Activated naive CD8-positive, alpha-beta T cell treated with anti-CD3 and anti-CD28 coated beads, Interleukin-2, amount 50 U/mL, for 24 hours (primary cell): ENCODE data around the gene LIPI.

Experiments
- ATAC-seq: fragments of 150-1000 bp; cut with Tn5 transposase; one replicate; pipeline ENCODE4 v1.10.0; 2021
- DNase-seq: peaks from one replicate; pipeline ENCODE4 v3.0.0; 2021
- H3K27ac Mint-ChIP-seq: one replicate; pipeline ENCODE4 v1.8.0; 2021; ENCODE audit warnings: mild to moderate bottlenecking, mixed read lengths
- H3K27me3 Mint-ChIP-seq: one replicate; pipeline ENCODE4 v1.8.0; 2021; ENCODE audit warnings: mixed read lengths
- H3K36me3 Mint-ChIP-seq: one replicate; pipeline ENCODE4 v1.8.0; 2021; ENCODE audit warnings: low read depth, mixed read lengths
- H3K4me1 Mint-ChIP-seq: one replicate; pipeline ENCODE4 v1.8.0; 2021; ENCODE audit warnings: mixed read lengths
- H3K4me3 Mint-ChIP-seq: one replicate; pipeline ENCODE4 v1.8.0; 2021; ENCODE audit warnings: mild to moderate bottlenecking, moderate library complexity, mixed read lengths
- H3K9me3 Mint-ChIP-seq: one replicate; pipeline ENCODE4 v1.8.0; 2021; ENCODE audit warnings: mixed read lengths

The LIPI gene

DNA sequence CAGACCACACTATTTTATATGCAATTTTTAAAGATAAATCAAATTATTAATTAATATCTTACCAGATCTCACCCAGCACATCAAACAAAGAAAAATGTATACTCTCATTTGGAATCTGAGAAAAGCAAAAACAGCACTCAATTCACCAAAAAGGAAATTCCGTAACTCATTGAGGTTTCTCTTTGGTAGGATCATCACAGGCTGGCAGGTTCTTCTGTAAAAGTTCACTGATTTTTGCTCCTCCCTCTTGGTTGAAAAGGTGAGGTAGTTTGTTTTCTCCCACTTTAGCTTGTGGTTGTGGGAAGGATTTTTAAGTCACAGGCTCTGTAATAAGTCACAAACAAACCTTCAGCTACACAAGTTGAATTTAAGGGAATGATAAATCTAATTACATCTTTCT lies at the start of gene LIPI:
LIPI (minus strand) TSS at position 218 of the 400 bp plus-strand sequence; CDS start at position 108, 110 bp downstream.
- Mint-ChIP-seq H3K27me3 (peaks cover 6% of the 10 kb centered on the region), H3K27ac (no peak within 1 kb of the TSS), H3K9me3 (no peaks in the 10 kb centered on the region), H3K4me3 (no peak within 1 kb of the TSS), H3K36me3 (no peaks in the 10 kb centered on the region), H3K4me1 (no peaks in the 10 kb centered on the region)
- DNase-seq (no peak), ATAC-seq (no peak)

GRCh38 chr21:14260174-14260764 lies 49.5 kb upstream of the LIPI start:
- DNase-seq (no peak), ATAC-seq (no peak)
- Mint-ChIP-seq H3K36me3 (no peaks in the 10 kb centered on the region), H3K27ac (no peak overlapping the region), H3K4me3 (no peak overlapping the region), H3K9me3 (no peaks in the 10 kb centered on the region), H3K27me3 (peaks cover 5% of the 10 kb centered on the region), H3K4me1 (peaks cover 10% of the 10 kb centered on the region)

- Mint-ChIP-seq H3K4me3 (no peak overlapping the region), H3K4me1 (peaks cover 10% of the 10 kb centered on the region), H3K9me3 (no peaks in the 10 kb centered on the region), H3K36me3 (no peaks in the 10 kb centered on the region), H3K27ac (no peak overlapping the region), H3K27me3 (peaks cover 5% of the 10 kb centered on the region)
- DNase-seq (no peak), ATAC-seq (peak; percentile 49)
Measured at GRCh38 chr21:14259747-14260146, 49.0 kb upstream of the LIPI start.

DNA sequence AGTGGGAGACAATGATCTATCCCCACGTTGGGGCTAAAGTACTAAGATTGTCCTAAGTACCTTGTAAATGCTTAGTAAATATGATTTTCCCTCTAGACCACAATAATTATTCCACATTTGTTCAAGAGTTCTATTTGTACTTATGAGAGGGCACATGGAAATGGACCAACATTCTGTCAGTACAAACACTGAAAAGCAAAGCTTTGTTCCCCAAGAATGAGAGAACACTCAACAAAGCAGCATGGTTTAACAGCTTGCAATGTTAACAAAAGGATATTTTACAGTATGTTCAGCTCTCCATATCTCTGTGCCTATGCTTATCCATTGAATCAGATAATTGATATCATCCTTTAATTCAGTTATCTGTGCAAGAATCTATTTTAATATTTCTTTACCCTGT lies 40.6 kb upstream of the LIPI start:
- H3K9me3 Mint-ChIP-seq: no peaks in the 10 kb centered on the region
- no peak overlapping the region for H3K4me3 Mint-ChIP-seq
- ATAC-seq (no peak), DNase-seq (no peak)
- no peak overlapping the region for H3K27ac Mint-ChIP-seq
- peaks cover 12% of the 10 kb centered on the region for H3K27me3 Mint-ChIP-seq
- H3K36me3 Mint-ChIP-seq: no peaks in the 10 kb centered on the region
- H3K4me1 Mint-ChIP-seq: peaks cover 2% of the 10 kb centered on the region

GRCh38 chr21:14245711-14246110 lies 35.0 kb upstream of the LIPI start:
- DNase-seq (no peak), ATAC-seq (no peak)
- no peak overlapping the region for H3K4me3 Mint-ChIP-seq
- peaks cover 2% of the 10 kb centered on the region for H3K4me1 Mint-ChIP-seq
- no peak overlapping the region for H3K27ac Mint-ChIP-seq
- no peaks in the 10 kb centered on the region for H3K36me3 Mint-ChIP-seq
- no peaks in the 10 kb centered on the region for H3K9me3 Mint-ChIP-seq
- peaks cover 8% of the 10 kb centered on the region for H3K27me3 Mint-ChIP-seq

- H3K27me3 Mint-ChIP-seq: peaks cover 4% of the 10 kb centered on the region
- no peaks in the 10 kb centered on the region for H3K36me3 Mint-ChIP-seq
- no peak for ATAC-seq
Measured at GRCh38 chr21:14244911-14245310, 34.2 kb upstream of the LIPI start.

DNA sequence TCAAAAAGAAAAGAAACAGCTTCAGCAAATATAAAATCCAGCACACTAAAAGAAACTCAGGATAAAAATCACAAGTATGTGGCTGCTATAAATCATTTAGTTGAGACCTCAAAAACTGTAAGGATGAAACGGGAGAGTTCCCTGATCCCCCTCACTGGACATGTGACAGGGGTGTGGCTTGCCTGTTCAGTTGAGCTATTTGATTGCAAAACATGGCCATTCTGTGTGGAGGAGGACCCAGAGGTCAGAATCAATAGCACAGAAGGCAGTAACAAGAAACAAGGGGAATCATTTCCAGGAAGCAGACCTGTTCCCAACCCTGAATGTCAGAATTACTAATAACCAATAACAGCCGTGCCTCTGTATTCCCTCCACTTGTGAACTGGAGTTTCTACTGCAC lies 33.1 kb upstream of the LIPI start:
- no peak overlapping the region for H3K4me3 Mint-ChIP-seq
- H3K4me1 Mint-ChIP-seq: peaks cover 3% of the 10 kb centered on the region
- H3K27ac Mint-ChIP-seq: no peak overlapping the region
- H3K9me3 Mint-ChIP-seq: no peaks in the 10 kb centered on the region
- H3K27me3 Mint-ChIP-seq: peaks cover 2% of the 10 kb centered on the region
- no peak for DNase-seq
- H3K36me3 Mint-ChIP-seq: no peaks in the 10 kb centered on the region
- ATAC-seq: no peak

More at GRCh38 chr21:14244911-14245310, 34.2 kb upstream of the LIPI start:
- Mint-ChIP-seq H3K9me3 (no peaks in the 10 kb centered on the region), H3K4me1 (peaks cover 3% of the 10 kb centered on the region), H3K27ac (no peak overlapping the region), H3K4me3 (no peak overlapping the region)
- no peak for DNase-seq

DNA sequence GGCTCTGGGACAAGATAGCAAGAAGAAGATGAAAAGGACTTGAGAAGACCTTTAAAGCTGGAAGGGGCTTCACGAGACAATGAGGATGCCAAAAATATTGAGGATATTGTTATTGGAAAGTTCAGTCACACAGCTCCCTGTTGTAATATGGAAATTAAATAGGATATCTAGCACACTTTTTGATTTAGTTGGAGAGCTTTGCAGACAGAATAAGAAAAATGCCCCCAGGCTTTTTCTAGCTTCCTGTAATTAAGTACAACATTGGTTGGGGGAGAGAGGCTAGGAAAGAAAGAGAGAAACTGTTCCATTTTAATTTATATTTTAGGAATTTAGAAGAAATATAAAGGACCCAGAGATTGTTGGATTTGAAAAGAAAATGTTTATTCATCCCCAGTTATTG lies 32.7 kb upstream of the LIPI start:
- ATAC-seq: no peak
- no peak overlapping the region for H3K27ac Mint-ChIP-seq
- H3K9me3 Mint-ChIP-seq: no peaks in the 10 kb centered on the region
- H3K4me1 Mint-ChIP-seq: peaks cover 3% of the 10 kb centered on the region
- no peak overlapping the region for H3K4me3 Mint-ChIP-seq
- no peak for DNase-seq
- H3K36me3 Mint-ChIP-seq: no peaks in the 10 kb centered on the region
- no peaks in the 10 kb centered on the region for H3K27me3 Mint-ChIP-seq

DNA sequence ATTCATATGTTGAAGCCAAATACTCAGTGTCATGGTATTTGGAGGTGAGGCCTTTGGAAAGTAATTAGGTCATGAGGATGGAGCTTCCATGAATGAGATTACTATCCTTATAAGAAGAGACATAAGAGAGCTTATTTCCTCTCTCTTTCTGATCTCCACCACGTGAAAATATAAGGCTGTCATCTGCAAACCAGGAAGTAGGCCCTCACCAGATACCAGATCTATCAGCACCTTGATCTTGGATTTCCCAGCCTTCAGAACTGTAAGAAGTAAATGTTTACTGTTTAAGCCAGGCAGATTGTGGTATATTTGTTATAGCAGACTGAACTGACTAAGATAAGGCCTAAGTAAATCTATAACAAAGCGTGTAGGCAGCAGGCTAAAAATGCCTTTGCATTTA lies 30.5 kb upstream of the LIPI start:
- no peak for ATAC-seq
- H3K36me3 Mint-ChIP-seq: no peaks in the 10 kb centered on the region
- no peak overlapping the region for H3K4me3 Mint-ChIP-seq
- H3K27ac Mint-ChIP-seq: no peak overlapping the region
- H3K4me1 Mint-ChIP-seq: peaks cover 3% of the 10 kb centered on the region
- no peaks in the 10 kb centered on the region for H3K9me3 Mint-ChIP-seq
- DNase-seq: no peak
- H3K27me3 Mint-ChIP-seq: peaks cover under 1% of the 10 kb centered on the region

GRCh38 chr21:14239281-14239680 lies 28.5 kb upstream of the LIPI start:
- Mint-ChIP-seq H3K4me1 (peaks cover 3% of the 10 kb centered on the region), H3K4me3 (no peak overlapping the region), H3K9me3 (no peaks in the 10 kb centered on the region), H3K27ac (no peak overlapping the region), H3K36me3 (no peaks in the 10 kb centered on the region), H3K27me3 (peaks cover 8% of the 10 kb centered on the region)
- ATAC-seq: no peak
- no peak for DNase-seq

DNA sequence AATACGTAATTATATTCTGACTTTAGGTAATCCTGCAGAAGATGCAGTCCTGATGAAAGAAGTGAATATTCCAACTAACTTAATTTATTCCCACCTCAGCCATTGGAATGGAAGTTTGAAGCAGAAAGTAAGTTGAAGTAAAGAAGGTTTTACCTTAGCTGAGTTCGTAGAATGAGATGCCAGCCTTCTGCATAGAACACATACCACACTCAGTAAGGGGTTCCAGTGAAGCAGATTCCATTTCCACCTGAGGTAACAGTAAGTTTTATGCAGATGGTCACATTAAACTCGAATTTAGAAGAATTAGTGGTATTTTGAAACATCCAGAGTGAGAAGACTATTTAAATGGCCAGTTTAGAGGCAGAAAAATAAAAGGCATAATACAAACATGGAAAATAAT lies 25.4 kb upstream of the LIPI start:
- peaks cover 3% of the 10 kb centered on the region for H3K4me1 Mint-ChIP-seq
- H3K27ac Mint-ChIP-seq: no peak overlapping the region
- DNase-seq (no peak), ATAC-seq (no peak)
- no peaks in the 10 kb centered on the region for H3K36me3 Mint-ChIP-seq
- no peak overlapping the region for H3K4me3 Mint-ChIP-seq
- peaks cover 8% of the 10 kb centered on the region for H3K27me3 Mint-ChIP-seq
- no peaks in the 10 kb centered on the region for H3K9me3 Mint-ChIP-seq

DNA sequence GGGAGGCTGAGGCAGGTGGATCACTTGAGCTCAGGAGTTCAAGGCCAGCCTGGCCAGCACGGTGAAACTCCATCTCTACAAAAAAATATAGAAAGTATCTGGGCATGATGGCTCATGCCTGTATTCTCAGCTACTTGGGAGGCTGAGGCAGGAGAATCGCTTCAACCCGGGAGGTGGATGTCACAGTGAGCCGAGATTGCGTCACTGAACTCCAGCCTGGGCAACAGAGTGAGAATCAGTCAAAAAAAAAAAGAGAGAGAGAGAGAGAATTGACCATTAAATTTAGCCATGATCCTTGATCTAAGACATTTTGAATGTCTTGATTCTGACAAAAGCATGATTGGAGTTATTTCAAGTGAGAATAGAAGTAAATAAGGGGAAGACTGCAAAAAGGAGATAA lies 24.3 kb upstream of the LIPI start:
- no peaks in the 10 kb centered on the region for H3K36me3 Mint-ChIP-seq
- peaks cover 8% of the 10 kb centered on the region for H3K27me3 Mint-ChIP-seq
- DNase-seq (no peak), ATAC-seq (no peak)
- H3K9me3 Mint-ChIP-seq: peaks cover 5% of the 10 kb centered on the region
- H3K4me1 Mint-ChIP-seq: no peaks in the 10 kb centered on the region
- H3K4me3 Mint-ChIP-seq: no peak overlapping the region
- H3K27ac Mint-ChIP-seq: no peak overlapping the region

GRCh38 chr21:14229399-14229798 lies 18.6 kb upstream of the LIPI start:
- no peak for ATAC-seq
- Mint-ChIP-seq H3K4me1 (no peaks in the 10 kb centered on the region), H3K27me3 (no peaks in the 10 kb centered on the region), H3K36me3 (peaks cover 11% of the 10 kb centered on the region), H3K27ac (no peak overlapping the region), H3K9me3 (peaks cover 17% of the 10 kb centered on the region), H3K4me3 (no peak overlapping the region)
- no peak for DNase-seq

GRCh38 chr21:14223365-14223764 lies 12.6 kb upstream of the LIPI start:
- Mint-ChIP-seq H3K4me1 (no peaks in the 10 kb centered on the region), H3K9me3 (no peaks in the 10 kb centered on the region), H3K27ac (no peak overlapping the region)

DNA sequence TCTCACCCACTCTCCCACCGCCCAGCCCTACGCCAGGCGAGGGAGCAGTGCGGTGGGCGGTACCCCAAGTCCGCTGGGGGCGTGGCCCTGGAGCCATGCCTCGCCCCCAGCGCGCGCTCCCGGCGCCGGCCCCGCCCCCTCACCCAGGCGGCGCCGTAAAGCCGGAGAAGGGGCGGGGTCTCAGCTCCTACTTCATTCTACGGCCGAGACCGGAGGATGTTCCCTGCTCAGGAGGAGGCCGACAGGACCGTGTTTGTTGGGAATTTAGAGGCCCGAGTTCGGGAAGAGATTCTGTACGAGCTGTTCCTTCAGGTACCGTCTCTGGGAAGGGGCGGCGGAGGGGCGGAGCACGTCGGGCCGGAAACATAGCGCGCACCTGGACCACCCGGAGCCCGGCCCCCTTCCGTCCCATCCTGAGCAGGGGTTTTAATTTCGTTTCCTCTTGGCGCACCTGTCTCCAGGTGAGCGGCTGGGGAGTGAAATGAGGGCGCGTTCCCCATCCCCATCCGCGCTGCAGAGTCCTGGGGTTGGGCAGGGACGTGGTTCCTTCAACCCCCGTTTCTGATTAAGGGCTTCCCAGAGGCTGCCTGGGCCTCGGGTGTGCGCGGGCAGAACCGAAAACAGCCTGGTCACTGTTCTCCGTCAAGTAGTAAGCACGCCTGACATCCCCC lies 5.4 kb upstream of the LIPI start, which contains the start of gene RBM11:
RBM11 (plus strand) TSS at position 187 of the 671 bp plus-strand sequence; CDS start at position 217, 30 bp downstream.
- no peak within 1 kb of the TSS for H3K27ac Mint-ChIP-seq
- peaks cover 9% of the 10 kb centered on the region for H3K4me1 Mint-ChIP-seq
- ATAC-seq (peak; percentile 98), DNase-seq (peak; percentile 83)
- H3K9me3 Mint-ChIP-seq: no peaks in the 10 kb centered on the region
- H3K36me3 Mint-ChIP-seq: no peaks in the 10 kb centered on the region
- H3K27me3 Mint-ChIP-seq: peaks cover 2% of the 10 kb centered on the region
- peak within 1 kb of the TSS; percentile 81 for H3K4me3 Mint-ChIP-seq

More at GRCh38 chr21:14223365-14223764, 12.6 kb upstream of the LIPI start:
- ATAC-seq (no peak), DNase-seq (no peak)
- Mint-ChIP-seq H3K27me3 (no peaks in the 10 kb centered on the region), H3K4me3 (no peak overlapping the region), H3K36me3 (peaks cover 11% of the 10 kb centered on the region)
